Measurements from ENCODE around the gene TASP1.

The TASP1 gene

DNA sequence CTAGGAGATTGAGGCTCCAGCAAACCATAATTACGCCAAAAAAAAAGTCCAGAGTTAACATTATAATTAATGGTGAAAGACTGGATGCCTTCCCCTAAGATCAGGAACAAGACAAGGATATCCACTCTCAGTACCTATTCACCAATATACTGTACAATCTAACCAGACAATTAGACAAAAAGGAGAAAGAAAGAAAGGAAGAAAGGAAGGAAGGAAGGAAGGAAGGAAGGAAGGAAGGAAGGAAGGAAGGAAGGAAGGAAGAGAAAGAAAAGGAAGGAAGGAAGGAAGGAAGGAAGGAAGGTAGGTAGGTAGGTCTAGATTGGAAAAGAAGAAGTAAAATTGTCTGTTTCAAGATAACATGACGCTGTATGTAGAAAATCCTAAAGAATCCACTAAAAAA is 50.7 kb downstream of the TASP1 start:
- DNase-seq (ENCODE audit: low read depth) = no peak
- no peak overlapping the region for H3K4me3 ChIP-seq (ENCODE audit: low read depth, low read length)
- TF ChIP-seq, protein P1, sequence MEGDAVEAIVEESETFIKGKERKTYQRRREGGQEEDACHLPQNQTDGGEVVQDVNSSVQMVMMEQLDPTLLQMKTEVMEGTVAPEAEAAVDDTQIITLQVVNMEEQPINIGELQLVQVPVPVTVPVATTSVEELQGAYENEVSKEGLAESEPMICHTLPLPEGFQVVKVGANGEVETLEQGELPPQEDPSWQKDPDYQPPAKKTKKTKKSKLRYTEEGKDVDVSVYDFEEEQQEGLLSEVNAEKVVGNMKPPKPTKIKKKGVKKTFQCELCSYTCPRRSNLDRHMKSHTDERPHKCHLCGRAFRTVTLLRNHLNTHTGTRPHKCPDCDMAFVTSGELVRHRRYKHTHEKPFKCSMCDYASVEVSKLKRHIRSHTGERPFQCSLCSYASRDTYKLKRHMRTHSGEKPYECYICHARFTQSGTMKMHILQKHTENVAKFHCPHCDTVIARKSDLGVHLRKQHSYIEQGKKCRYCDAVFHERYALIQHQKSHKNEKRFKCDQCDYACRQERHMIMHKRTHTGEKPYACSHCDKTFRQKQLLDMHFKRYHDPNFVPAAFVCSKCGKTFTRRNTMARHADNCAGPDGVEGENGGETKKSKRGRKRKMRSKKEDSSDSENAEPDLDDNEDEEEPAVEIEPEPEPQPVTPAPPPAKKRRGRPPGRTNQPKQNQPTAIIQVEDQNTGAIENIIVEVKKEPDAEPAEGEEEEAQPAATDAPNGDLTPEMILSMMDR (IDR thresholded peaks at IDR 0.05; ENCODE audit: low read depth, low read length, missing control alignments) = no peak

DNA sequence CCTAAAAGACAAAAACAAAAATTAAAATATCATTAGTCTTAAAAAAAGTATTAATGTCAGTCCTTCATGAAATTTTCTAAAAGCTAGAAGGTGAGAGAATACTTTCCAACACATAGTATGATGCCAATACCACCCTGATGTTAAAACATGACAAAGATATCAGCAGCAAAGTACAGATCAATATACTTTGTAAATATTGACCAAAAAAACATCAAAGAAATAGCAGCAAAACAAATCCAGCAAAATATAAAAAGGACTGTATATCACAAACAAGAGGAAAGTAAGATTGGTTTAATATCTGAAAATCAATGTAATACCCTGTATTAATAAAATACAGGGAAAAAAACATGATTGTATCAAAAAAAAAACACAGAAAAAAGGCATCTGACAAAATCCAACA is 51.4 kb downstream of the TASP1 start:
- DNase-seq (ENCODE audit: low read depth) = no peak
- H3K4me3 ChIP-seq (ENCODE audit: low read depth, low read length) = no peak overlapping the region
- TF ChIP-seq, protein P1 (IDR thresholded peaks at IDR 0.05; ENCODE audit: low read depth, low read length, missing control alignments) = no peak

DNA sequence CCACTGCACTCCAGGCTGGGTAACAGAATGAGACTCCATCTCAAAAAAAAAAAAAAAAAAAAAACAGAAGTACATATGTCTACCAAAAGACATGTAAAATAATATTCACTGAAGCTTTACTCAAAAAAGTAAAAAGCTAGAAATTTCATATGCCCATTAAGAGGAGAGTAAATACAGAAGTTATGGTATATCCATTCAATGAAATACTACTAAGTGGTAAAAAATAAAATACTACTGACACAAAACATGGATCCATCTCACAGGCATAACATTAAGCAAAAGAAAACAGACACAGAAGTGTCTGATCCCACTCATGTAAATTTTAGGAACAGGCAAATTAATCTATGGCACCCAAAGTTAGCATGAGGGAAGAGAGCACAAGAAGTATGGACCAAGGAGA is 52.6 kb downstream of the TASP1 start:
- TF ChIP-seq, protein P1 (IDR thresholded peaks at IDR 0.05; ENCODE audit: low read depth, low read length, missing control alignments) = no peak
- no peak overlapping the region for H3K4me3 ChIP-seq (ENCODE audit: low read depth, low read length)
- DNase-seq (ENCODE audit: low read depth) = no peak

DNA sequence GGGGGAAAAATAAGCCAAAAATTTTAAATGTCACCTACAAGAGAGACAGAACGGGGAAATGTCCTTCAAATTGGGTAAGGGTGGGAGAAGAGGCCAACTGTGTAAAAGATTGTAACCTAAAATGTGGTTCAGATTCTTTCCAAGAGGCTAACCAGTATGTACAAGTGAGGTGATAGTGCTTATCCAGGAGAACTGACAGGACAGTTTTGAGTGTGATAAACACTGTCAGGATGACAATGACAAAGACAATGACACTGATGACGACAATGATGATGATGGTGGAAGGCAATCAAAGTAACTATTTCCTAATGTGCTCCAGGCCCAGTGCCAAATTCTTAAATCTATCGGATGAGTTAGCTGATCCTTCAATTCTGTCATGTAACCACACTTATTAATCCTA is 57.3 kb downstream of the TASP1 start:
- TF ChIP-seq, protein P1 (IDR thresholded peaks at IDR 0.05; ENCODE audit: low read depth, low read length, missing control alignments) = no peak
- DNase-seq (ENCODE audit: low read depth) = no peak
- H3K4me3 ChIP-seq (ENCODE audit: low read depth, low read length) = no peak overlapping the region

DNA sequence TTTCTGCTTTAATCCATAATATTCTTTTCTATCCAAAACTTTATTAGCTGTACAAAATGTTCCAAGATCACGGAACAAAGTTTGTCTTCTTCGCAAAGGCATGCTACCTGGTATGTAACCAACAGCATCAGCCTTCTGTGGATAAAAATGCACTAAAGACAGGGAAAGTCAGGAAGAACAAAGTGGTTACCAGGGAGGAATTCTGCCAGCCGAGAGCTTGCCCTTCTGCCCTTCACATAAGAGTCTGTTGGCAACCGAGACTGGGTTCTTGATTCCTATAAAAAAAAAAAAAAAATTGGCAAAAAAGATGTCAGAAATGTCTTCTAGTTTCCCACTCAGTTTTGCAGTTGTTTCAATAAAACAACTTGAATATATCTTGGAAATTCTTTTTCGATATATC is 58.0 kb downstream of the TASP1 start:
- H3K4me3 ChIP-seq (ENCODE audit: low read depth, low read length) = no peak overlapping the region
- TF ChIP-seq, protein P1 (IDR thresholded peaks at IDR 0.05; ENCODE audit: low read depth, low read length, missing control alignments) = no peak
- no peak for DNase-seq (ENCODE audit: low read depth)

DNA sequence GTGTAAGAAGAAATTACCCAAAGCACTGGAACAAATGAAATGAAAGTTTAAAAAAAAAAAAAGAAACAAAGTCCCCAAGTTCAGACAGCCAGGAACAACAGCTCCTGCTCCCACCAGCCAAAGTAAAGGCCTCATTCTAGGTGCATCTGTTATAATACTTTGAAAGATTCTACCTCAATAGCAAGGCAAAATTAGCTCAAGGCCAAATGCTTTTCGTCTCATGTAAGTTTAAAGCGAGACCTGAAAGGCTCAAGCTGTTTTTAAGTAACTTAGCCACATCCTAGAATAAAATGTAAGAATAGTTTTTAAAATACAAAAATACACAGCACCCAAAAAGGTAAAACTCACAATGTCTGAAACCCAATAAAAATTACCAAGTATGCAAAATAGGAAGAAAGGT is 64.7 kb downstream of the TASP1 start:
- no peak overlapping the region for H3K4me3 ChIP-seq (ENCODE audit: low read depth, low read length)
- no peak for DNase-seq (ENCODE audit: low read depth)
- TF ChIP-seq, protein P1 (IDR thresholded peaks at IDR 0.05; ENCODE audit: low read depth, low read length, missing control alignments) = no peak

DNA sequence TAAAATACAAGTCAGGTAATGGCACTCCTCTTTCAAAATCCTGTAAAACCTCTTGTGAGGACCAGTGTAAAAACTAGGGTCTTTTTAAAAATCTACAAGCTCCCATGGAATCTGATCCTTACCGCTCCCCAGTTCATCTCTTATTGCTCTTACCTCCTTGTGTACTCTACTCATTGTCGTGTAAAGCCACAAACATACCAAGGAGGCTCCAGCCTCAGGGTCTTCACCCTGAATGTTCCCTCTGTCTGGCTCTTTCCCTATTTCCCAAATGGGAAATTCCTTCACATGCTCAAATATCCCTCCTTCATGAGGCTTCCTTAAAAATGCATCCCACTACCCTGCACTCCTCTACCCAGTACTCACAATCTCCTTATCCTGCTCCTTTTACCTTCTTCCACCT is 67.1 kb downstream of the TASP1 start:
- TF ChIP-seq, protein P1 (IDR thresholded peaks at IDR 0.05; ENCODE audit: low read depth, low read length, missing control alignments) = no peak
- DNase-seq (ENCODE audit: low read depth) = no peak
- H3K4me3 ChIP-seq (ENCODE audit: low read depth, low read length) = no peak overlapping the region

Data from GM12864 (cell line).